Activated CD4-positive, alpha-beta T cell treated with anti-CD3 and anti-CD28 coated beads, Interleukin-2, amount 50 U/mL, for 16 hours (primary cell): ENCODE measurements around the gene TNNI3.
"Not testable (repeated sequence)": the region's sequence is repeated elsewhere in the genome, so short reads cannot be mapped to it uniquely, and the experiment has no call there.

ENCODE experiments used
- DNase-seq: peaks from one replicate; pipeline ENCODE4 v3.0.0-alpha.2; 2020

Gene TNNI3

GRCh38 chr19:55157064-55157908 lies at the start of gene TNNI3:
TNNI3 (minus strand) TSS chr19:55157732; CDS start chr19:55157589, 143 bp downstream.
- no peak for DNase-seq

- DNase-seq = peak; percentile 54
Measured at GRCh38 chr19:55206664-55207500, 49.4 kb upstream of the TNNI3 start.

GRCh38 chr19:55202199-55202598 lies 44.7 kb upstream of the TNNI3 start:
- not testable (repeated sequence) for DNase-seq

- DNase-seq = no peak
Measured at GRCh38 chr19:55199620-55200204, 42.2 kb upstream of the TNNI3 start.

GRCh38 chr19:55198651-55199050 lies 41.1 kb upstream of the TNNI3 start:
- no peak for DNase-seq

GRCh38 chr19:55197528-55197927 lies 40.0 kb upstream of the TNNI3 start:
- DNase-seq = peak; percentile 22

- no peak for DNase-seq
Measured at GRCh38 chr19:55196803-55197202, 39.3 kb upstream of the TNNI3 start.

- DNase-seq = no peak
Measured at GRCh38 chr19:55193481-55193880, 35.9 kb upstream of the TNNI3 start.

- DNase-seq = no peak
Measured at GRCh38 chr19:55189403-55189835, 31.9 kb upstream of the TNNI3 start.

GRCh38 chr19:55188625-55189024 lies 31.1 kb upstream of the TNNI3 start:
- no peak for DNase-seq

GRCh38 chr19:55186080-55186479 lies 28.5 kb upstream of the TNNI3 start:
- DNase-seq = no peak

- no peak for DNase-seq
Measured at GRCh38 chr19:55181740-55182139, 24.2 kb upstream of the TNNI3 start.

GRCh38 chr19:55179606-55180484 lies 22.3 kb upstream of the TNNI3 start, which contains the start of gene SYT5:
SYT5 (minus strand) TSS chr19:55180289; CDS start chr19:55179041, 1,248 bp downstream.
- no peak for DNase-seq

GRCh38 chr19:55178781-55179599 lies 21.5 kb upstream of the TNNI3 start:
- peak; percentile 84 for DNase-seq

GRCh38 chr19:55176076-55176475 lies 18.5 kb upstream of the TNNI3 start:
- no peak for DNase-seq

GRCh38 chr19:55175117-55175867 lies 17.8 kb upstream of the TNNI3 start:
- no peak for DNase-seq

- no peak for DNase-seq
Measured at GRCh38 chr19:55174425-55175116, 17.0 kb upstream of the TNNI3 start.

- DNase-seq = no peak
Measured at GRCh38 chr19:55173714-55174409, 16.3 kb upstream of the TNNI3 start.

GRCh38 chr19:55173186-55173713 lies 15.7 kb upstream of the TNNI3 start:
- DNase-seq = no peak
